ELR (cell line): ENCODE measurements around the gene HDAC2.
"Not testable (repeated sequence)": the region's sequence is repeated elsewhere in the genome, so short reads cannot be mapped to it uniquely, and the experiment has no call there.

ENCODE experiments used
- DNase-seq: peaks from one replicate; pipeline ENCODE4 v3.0.0-alpha.2; 2015; ENCODE audit warnings: low read depth

Gene HDAC2

GRCh38 chr6:113971741-113972140 lies 793 bp upstream of the HDAC2 start:
- peak; percentile 16 for DNase-seq

- DNase-seq = peak; percentile 58
Observed at GRCh38 chr6:113969888-113970804, 802 bp downstream of the HDAC2 start.

GRCh38 chr6:113968472-113968871 lies 2.5 kb downstream of the HDAC2 start:
- no peak for DNase-seq

- DNase-seq = no peak
Observed at GRCh38 chr6:113967777-113968176, 3.2 kb downstream of the HDAC2 start.

GRCh38 chr6:113960795-113961194 lies 10.2 kb downstream of the HDAC2 start:
- DNase-seq = no peak

- no peak for DNase-seq
Observed at GRCh38 chr6:113959235-113959634, 11.7 kb downstream of the HDAC2 start.

GRCh38 chr6:113954653-113955052 lies 16.3 kb downstream of the HDAC2 start:
- DNase-seq = no peak

- peak; percentile 72 for DNase-seq
Observed at GRCh38 chr6:113953346-113953745, 17.6 kb downstream of the HDAC2 start.

- no peak for DNase-seq
Observed at GRCh38 chr6:113949499-113949898, 21.4 kb downstream of the HDAC2 start.

- DNase-seq = peak; percentile 52
Observed at GRCh38 chr6:113944701-113945100, 26.2 kb downstream of the HDAC2 start.

GRCh38 chr6:113939825-113940224 lies 31.1 kb downstream of the HDAC2 start:
- DNase-seq = no peak

- DNase-seq = peak; percentile 69
Observed at GRCh38 chr6:113936093-113936934, 34.6 kb downstream of the HDAC2 start.

- DNase-seq = no peak
Observed at GRCh38 chr6:113934101-113934500, 36.8 kb downstream of the HDAC2 start.

GRCh38 chr6:113931907-113932306 lies 39.0 kb downstream of the HDAC2 start:
- not testable (repeated sequence) for DNase-seq

GRCh38 chr6:113930183-113930582 lies 40.8 kb downstream of the HDAC2 start:
- no peak for DNase-seq

GRCh38 chr6:113927001-113927400 lies 43.9 kb downstream of the HDAC2 start:
- no peak for DNase-seq

GRCh38 chr6:113925378-113925777 lies 45.6 kb downstream of the HDAC2 start:
- no peak for DNase-seq

GRCh38 chr6:113924312-113924723 lies 46.6 kb downstream of the HDAC2 start:
- DNase-seq = no peak

GRCh38 chr6:113923526-113923925 lies 47.4 kb downstream of the HDAC2 start:
- DNase-seq = no peak

GRCh38 chr6:113921299-113921904 lies 49.5 kb downstream of the HDAC2 start:
- no peak for DNase-seq

- DNase-seq = no peak
Observed at GRCh38 chr6:113920663-113921267, 50.2 kb downstream of the HDAC2 start.

- not testable (repeated sequence) for DNase-seq
Observed at GRCh38 chr6:113910285-113910684, 60.7 kb downstream of the HDAC2 start.
